Measurements from ENCODE around the gene TEKT5.

The TEKT5 gene

DNA sequence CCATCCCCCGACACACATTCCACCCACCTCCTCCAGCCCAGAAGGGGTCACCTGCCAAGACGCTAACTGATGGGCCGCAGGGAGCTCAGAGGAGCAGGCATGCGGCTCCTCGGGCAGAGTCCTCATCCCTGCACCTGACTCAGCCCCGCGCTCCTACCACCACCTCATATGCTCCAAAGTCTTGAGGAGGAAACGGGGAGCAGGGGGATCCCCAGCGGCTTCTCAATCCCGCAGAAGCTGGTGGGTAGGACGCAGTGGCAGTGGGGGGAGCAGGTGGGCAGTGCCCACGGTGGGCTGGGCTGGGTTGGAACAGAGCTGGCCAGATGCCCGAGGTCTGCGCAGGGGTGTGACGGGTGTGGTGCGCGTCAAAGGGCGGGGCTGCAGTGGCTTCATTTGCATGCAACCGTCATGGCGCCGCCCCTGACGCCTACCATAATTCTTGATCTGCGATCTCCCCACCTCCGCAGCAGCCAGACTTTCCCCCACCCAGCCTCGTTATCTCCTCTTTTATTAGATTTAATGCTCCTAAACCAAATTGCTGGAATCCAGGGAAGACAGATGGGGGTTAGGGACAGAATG is 75.4 kb downstream of the TEKT5 start:
- peak; percentile 60 for DNase-seq
- no peaks in the 10 kb centered on the region for H3K79me2 ChIP-seq (ENCODE audit: control insufficient read depth, insufficient read depth, low read length)
- H4K8ac ChIP-seq (ENCODE audit: low read depth, low read length): no peak overlapping the region
- no peak overlapping the region for H3K4ac ChIP-seq (ENCODE audit: low read depth, low read length)
- no peak overlapping the region for H2BK5ac ChIP-seq (ENCODE audit: low read length)
- H4K5ac ChIP-seq (ENCODE audit: low read length): no peak overlapping the region
- H3K27me3 ChIP-seq (ENCODE audit: insufficient read depth, low read length, poor library complexity): no peaks in the 10 kb centered on the region
- no peak overlapping the region for H3K27ac ChIP-seq (ENCODE audit: low read depth, low read length)
- peak overlapping the region; percentile 43 for H3K4me2 ChIP-seq (ENCODE audit: low read length)
- H3K56ac ChIP-seq (ENCODE audit: low read length): peak overlapping the region; percentile 50
- H2BK15ac ChIP-seq (replicated peaks; ENCODE audit: low read depth): no peak overlapping the region
- no peak overlapping the region for H3K4me3 ChIP-seq (ENCODE audit: low read length)
- WGBS (ENCODE audit: extremely low coverage, insufficient coverage, low lambda C conversion rate): no CpG with 5 or more reads among the region's 25 CpGs
- no peak overlapping the region for H3K23ac ChIP-seq (ENCODE audit: low read length)
- H2AK5ac ChIP-seq (ENCODE audit: low read length): no peak overlapping the region
- H3K79me1 ChIP-seq (ENCODE audit: low read length): no peaks in the 10 kb centered on the region
- H3K18ac ChIP-seq (ENCODE audit: low read length): no peak overlapping the region
- no peak overlapping the region for H2BK120ac ChIP-seq (ENCODE audit: low read depth, low read length)
- H3K4me1 ChIP-seq (ENCODE audit: control insufficient read depth, low read depth, low read length): peaks cover 16% of the 10 kb centered on the region
- H3K36me3 ChIP-seq (ENCODE audit: control insufficient read depth, insufficient read depth, low read length): no peaks in the 10 kb centered on the region
- H3K9ac ChIP-seq (ENCODE audit: low read length): no peak overlapping the region

DNA sequence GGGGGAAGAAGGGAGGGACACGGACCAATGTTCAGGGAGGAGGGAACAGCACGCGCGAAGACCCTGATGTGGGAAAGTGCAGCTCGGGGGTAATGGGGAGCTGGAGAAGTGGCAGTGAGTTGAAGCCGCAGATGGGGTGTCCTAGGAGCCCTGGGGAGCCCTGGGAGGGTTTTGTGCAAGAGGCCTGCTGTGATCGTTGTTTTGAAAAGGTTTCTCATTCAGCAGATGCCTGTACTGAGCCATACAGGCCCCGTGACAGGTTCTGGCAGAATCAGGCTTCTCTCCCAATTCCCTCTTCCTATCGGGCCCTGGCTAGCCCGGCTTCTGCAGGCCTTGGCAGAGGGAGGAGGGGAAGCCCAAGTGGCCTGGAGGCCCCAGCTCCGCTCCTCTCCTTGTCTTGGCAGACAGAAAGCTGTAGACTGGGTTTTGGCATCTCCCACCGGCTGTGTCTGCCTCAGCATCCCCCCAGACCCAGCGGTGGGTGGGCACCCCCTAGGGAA is 76.0 kb downstream of the TEKT5 start:
- no peak overlapping the region for H3K27ac ChIP-seq (ENCODE audit: low read depth, low read length)
- no peaks in the 10 kb centered on the region for H3K27me3 ChIP-seq (ENCODE audit: insufficient read depth, low read length, poor library complexity)
- no peak overlapping the region for H4K5ac ChIP-seq (ENCODE audit: low read length)
- H4K8ac ChIP-seq (ENCODE audit: low read depth, low read length): no peak overlapping the region
- H2BK120ac ChIP-seq (ENCODE audit: low read depth, low read length): no peak overlapping the region
- H3K4me2 ChIP-seq (ENCODE audit: low read length): no peak overlapping the region
- H3K4ac ChIP-seq (ENCODE audit: low read depth, low read length): no peak overlapping the region
- no peak overlapping the region for H2BK5ac ChIP-seq (ENCODE audit: low read length)
- no CpG with 5 or more reads among the region's 13 CpGs for WGBS (ENCODE audit: extremely low coverage, insufficient coverage, low lambda C conversion rate)
- no peak overlapping the region for H3K56ac ChIP-seq (ENCODE audit: low read length)
- no peaks in the 10 kb centered on the region for H3K36me3 ChIP-seq (ENCODE audit: control insufficient read depth, insufficient read depth, low read length)
- no peak overlapping the region for H3K9ac ChIP-seq (ENCODE audit: low read length)
- no peak overlapping the region for H3K23ac ChIP-seq (ENCODE audit: low read length)
- H2AK5ac ChIP-seq (ENCODE audit: low read length): no peak overlapping the region
- no peak for DNase-seq
- H3K18ac ChIP-seq (ENCODE audit: low read length): no peak overlapping the region
- peaks cover 16% of the 10 kb centered on the region for H3K4me1 ChIP-seq (ENCODE audit: control insufficient read depth, low read depth, low read length)
- H2BK15ac ChIP-seq (replicated peaks; ENCODE audit: low read depth): no peak overlapping the region
- no peaks in the 10 kb centered on the region for H3K79me1 ChIP-seq (ENCODE audit: low read length)
- no peak overlapping the region for H3K4me3 ChIP-seq (ENCODE audit: low read length)
- no peaks in the 10 kb centered on the region for H3K79me2 ChIP-seq (ENCODE audit: control insufficient read depth, insufficient read depth, low read length)

DNA sequence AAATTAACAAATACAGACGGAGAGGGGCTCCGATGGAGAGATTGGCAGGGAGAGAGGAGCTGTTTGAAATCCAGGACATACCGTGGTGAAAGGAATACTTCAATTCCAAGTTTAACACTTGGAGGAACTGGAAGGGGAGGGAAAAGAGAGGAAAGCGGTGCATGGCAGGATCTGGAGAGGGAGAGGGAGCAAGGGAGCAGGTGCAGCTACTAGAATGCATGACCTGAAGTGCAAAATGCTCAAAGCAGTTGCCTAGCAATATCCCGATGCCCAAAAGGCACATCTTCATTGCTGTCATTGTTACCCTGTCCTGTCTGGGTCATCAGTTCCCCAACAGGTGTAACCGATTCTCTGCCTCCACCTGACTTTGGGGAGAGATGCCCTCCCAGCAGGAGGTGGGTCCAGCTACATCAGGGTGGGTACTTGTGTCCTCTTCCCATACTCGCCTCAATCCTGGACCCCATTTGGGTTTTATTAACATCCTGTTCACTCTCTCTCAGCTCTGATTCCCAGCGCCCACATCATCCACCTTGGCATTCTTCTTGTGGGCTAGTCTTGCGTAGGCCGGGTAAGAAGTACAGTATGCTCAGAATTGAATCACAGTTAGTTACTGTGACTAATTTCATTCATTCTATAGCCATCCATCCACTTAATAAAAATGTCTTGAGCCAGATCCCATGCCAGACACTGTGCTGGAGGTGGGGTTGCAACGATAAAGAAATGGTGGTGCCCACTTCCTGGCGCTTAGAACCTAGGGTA is 76.9 kb downstream of the TEKT5 start:
- Histone ChIP-seq H3K23ac (ENCODE audit: low read length) (no peak overlapping the region), H2BK120ac (ENCODE audit: low read depth, low read length) (no peak overlapping the region), H3K79me1 (ENCODE audit: low read length) (no peaks in the 10 kb centered on the region), H3K27ac (ENCODE audit: low read depth, low read length) (no peak overlapping the region), H3K4me1 (ENCODE audit: control insufficient read depth, low read depth, low read length) (peaks cover 15% of the 10 kb centered on the region), H3K79me2 (ENCODE audit: control insufficient read depth, insufficient read depth, low read length) (no peaks in the 10 kb centered on the region), H3K9ac (ENCODE audit: low read length) (no peak overlapping the region), H4K8ac (ENCODE audit: low read depth, low read length) (no peak overlapping the region), H3K18ac (ENCODE audit: low read length) (no peak overlapping the region), H3K36me3 (ENCODE audit: control insufficient read depth, insufficient read depth, low read length) (no peaks in the 10 kb centered on the region), H2BK5ac (ENCODE audit: low read length) (no peak overlapping the region), H2AK5ac (ENCODE audit: low read length) (no peak overlapping the region), H3K4me3 (ENCODE audit: low read length) (no peak overlapping the region), H4K5ac (ENCODE audit: low read length) (no peak overlapping the region), H3K4me2 (ENCODE audit: low read length) (no peak overlapping the region), H2BK15ac (replicated peaks; ENCODE audit: low read depth) (no peak overlapping the region), H3K4ac (ENCODE audit: low read depth, low read length) (no peak overlapping the region), H3K56ac (ENCODE audit: low read length) (no peak overlapping the region), H3K27me3 (ENCODE audit: insufficient read depth, low read length, poor library complexity) (no peaks in the 10 kb centered on the region)
- no CpG with 5 or more reads among the region's 12 CpGs for WGBS (ENCODE audit: extremely low coverage, insufficient coverage, low lambda C conversion rate)
- DNase-seq: no peak

DNA sequence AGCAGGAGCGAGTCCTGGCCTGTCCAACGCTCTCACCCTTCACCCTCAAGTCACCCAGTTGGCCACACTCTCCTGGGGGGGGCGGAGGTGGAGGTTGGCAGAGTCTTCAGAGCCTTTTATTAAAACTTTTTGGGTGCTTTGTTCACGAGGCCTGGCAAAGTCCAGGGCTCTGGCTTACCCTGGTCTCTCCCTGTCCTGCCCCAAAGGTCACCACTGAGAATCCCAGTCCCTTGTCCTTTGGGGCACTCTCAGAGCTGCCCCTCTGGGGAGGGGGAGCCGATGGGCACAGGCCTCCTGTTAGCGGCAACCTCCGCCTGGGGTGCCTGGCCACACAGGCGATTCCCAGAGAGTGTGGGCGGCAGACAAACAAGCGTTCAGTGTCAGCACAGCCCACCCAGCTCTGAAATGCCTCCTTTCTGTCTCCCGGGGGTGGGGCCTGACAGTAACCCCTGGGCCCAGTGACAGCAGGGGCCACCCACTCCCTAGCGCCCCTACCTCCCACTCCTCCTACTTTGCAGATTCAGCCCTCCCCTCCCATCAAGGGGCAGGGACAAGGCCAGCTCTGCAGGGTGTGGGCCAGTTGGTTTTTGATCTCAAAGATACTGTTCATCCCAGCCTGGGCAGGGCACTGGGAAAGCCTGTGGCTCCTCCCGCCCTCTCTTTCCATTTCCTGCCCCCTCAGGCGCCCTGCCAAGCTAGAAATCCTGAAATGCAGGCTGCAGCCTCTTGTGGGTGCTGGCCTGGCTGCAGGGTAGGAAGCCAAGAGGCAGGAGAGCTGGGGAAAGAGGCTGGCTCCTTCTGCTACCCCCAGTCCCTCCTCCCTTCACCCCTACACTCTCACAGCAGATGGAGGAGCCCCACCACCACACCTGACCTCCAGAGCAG is 77.7 kb downstream of the TEKT5 start:
- H2BK120ac ChIP-seq (ENCODE audit: low read depth, low read length): no peak overlapping the region
- DNase-seq: peak; percentile 70

DNA sequence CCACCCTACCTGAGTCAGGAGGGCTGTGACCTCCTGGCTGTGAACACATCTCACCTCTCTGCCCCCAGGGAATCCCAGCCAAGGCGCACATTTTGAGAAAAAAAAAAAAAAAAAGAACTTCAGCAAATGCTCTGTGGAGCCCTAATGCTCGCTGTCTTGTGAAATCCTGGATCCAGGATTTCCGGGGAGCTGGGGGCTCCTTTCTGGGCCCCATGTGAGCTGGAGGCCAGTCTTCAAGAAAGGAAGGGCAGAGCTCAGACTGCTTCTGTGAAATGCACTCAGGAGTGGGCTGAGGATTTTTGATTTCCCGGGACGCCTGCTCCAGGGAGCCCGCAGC is 78.3 kb downstream of the TEKT5 start:
- Histone ChIP-seq H3K79me1 (ENCODE audit: low read length) (no peaks in the 10 kb centered on the region), H3K27me3 (ENCODE audit: insufficient read depth, low read length, poor library complexity) (no peaks in the 10 kb centered on the region)
- WGBS (ENCODE audit: extremely low coverage, insufficient coverage, low lambda C conversion rate): no CpG with 5 or more reads among the region's 6 CpGs

More for the DNA sequence above, 77.7 kb downstream of the TEKT5 start:
- Histone ChIP-seq H3K4me1 (ENCODE audit: control insufficient read depth, low read depth, low read length) (peaks cover 10% of the 10 kb centered on the region), H3K79me2 (ENCODE audit: control insufficient read depth, insufficient read depth, low read length) (no peaks in the 10 kb centered on the region), H3K4ac (ENCODE audit: low read depth, low read length) (no peak overlapping the region), H3K27ac (ENCODE audit: low read depth, low read length) (no peak overlapping the region), H3K23ac (ENCODE audit: low read length) (no peak overlapping the region), H3K4me2 (ENCODE audit: low read length) (no peak overlapping the region), H2AK5ac (ENCODE audit: low read length) (no peak overlapping the region), H2BK5ac (ENCODE audit: low read length) (no peak overlapping the region), H2BK15ac (replicated peaks; ENCODE audit: low read depth) (no peak overlapping the region), H3K27me3 (ENCODE audit: insufficient read depth, low read length, poor library complexity) (no peaks in the 10 kb centered on the region), H4K8ac (ENCODE audit: low read depth, low read length) (no peak overlapping the region), H4K5ac (ENCODE audit: low read length) (no peak overlapping the region), H3K9ac (ENCODE audit: low read length) (no peak overlapping the region), H3K79me1 (ENCODE audit: low read length) (no peaks in the 10 kb centered on the region), H3K36me3 (ENCODE audit: control insufficient read depth, insufficient read depth, low read length) (no peaks in the 10 kb centered on the region), H3K56ac (ENCODE audit: low read length) (peak overlapping the region; percentile 68), H3K4me3 (ENCODE audit: low read length) (no peak overlapping the region), H3K18ac (ENCODE audit: low read length) (peak overlapping the region; percentile 4)
- whole genome bisulfite sequencing (ENCODE audit: extremely low coverage, insufficient coverage, low lambda C conversion rate): no CpG with 5 or more reads among the region's 14 CpGs

More for the DNA sequence above, 78.3 kb downstream of the TEKT5 start:
- DNase-seq: no peak
- peaks cover 10% of the 10 kb centered on the region for H3K4me1 ChIP-seq (ENCODE audit: control insufficient read depth, low read depth, low read length)
- no peak overlapping the region for H3K4ac ChIP-seq (ENCODE audit: low read depth, low read length)
- no peaks in the 10 kb centered on the region for H3K79me2 ChIP-seq (ENCODE audit: control insufficient read depth, insufficient read depth, low read length)
- no peak overlapping the region for H4K5ac ChIP-seq (ENCODE audit: low read length)
- H2AK5ac ChIP-seq (ENCODE audit: low read length): no peak overlapping the region
- H3K23ac ChIP-seq (ENCODE audit: low read length): no peak overlapping the region
- peak overlapping the region; percentile 4 for H3K18ac ChIP-seq (ENCODE audit: low read length)
- no peak overlapping the region for H3K27ac ChIP-seq (ENCODE audit: low read depth, low read length)
- H3K4me2 ChIP-seq (ENCODE audit: low read length): no peak overlapping the region
- no peak overlapping the region for H3K4me3 ChIP-seq (ENCODE audit: low read length)
- no peak overlapping the region for H2BK120ac ChIP-seq (ENCODE audit: low read depth, low read length)
- H2BK5ac ChIP-seq (ENCODE audit: low read length): no peak overlapping the region
- no peak overlapping the region for H4K8ac ChIP-seq (ENCODE audit: low read depth, low read length)
- H3K9ac ChIP-seq (ENCODE audit: low read length): no peak overlapping the region
- no peak overlapping the region for H2BK15ac ChIP-seq (replicated peaks; ENCODE audit: low read depth)
- peak overlapping the region; percentile 30 for H3K56ac ChIP-seq (ENCODE audit: low read length)
- no peaks in the 10 kb centered on the region for H3K36me3 ChIP-seq (ENCODE audit: control insufficient read depth, insufficient read depth, low read length)
